Fibroblast of skin of scalp (primary cell): Measurements from ENCODE around the gene RAB12.
"Not testable (repeated sequence)": the region's sequence is repeated elsewhere in the genome, so short reads cannot be mapped to it uniquely, and the experiment has no call there.

Source experiments
- DNase-seq: peaks from one replicate; pipeline ENCODE4 v3.0.0-alpha.2; 2013

RAB12 gene

GRCh38 chr18:8611916-8612576 lies 2.8 kb downstream of the RAB12 start:
- no peak for DNase-seq

- DNase-seq, result no peak
Observed at GRCh38 chr18:8614875-8615274, 5.6 kb downstream of the RAB12 start.

GRCh38 chr18:8615397-8616027 lies 6.3 kb downstream of the RAB12 start:
- DNase-seq, result peak; percentile 95

- DNase-seq, result no peak
Observed at GRCh38 chr18:8616028-8616401, 6.8 kb downstream of the RAB12 start.

- no peak for DNase-seq
Observed at GRCh38 chr18:8617907-8618306, 8.7 kb downstream of the RAB12 start.

- no peak for DNase-seq
Observed at GRCh38 chr18:8619041-8619440, 9.8 kb downstream of the RAB12 start.

GRCh38 chr18:8619835-8620577 lies 10.8 kb downstream of the RAB12 start:
- no peak for DNase-seq

- no peak for DNase-seq
Observed at GRCh38 chr18:8620845-8621244, 11.6 kb downstream of the RAB12 start.

GRCh38 chr18:8622625-8623024 lies 13.4 kb downstream of the RAB12 start:
- not testable (repeated sequence) for DNase-seq

GRCh38 chr18:8623549-8624106 lies 14.4 kb downstream of the RAB12 start:
- no peak for DNase-seq

GRCh38 chr18:8625461-8626092 lies 16.3 kb downstream of the RAB12 start:
- DNase-seq, result no peak

- no peak for DNase-seq
Observed at GRCh38 chr18:8626414-8627106, 17.3 kb downstream of the RAB12 start.

GRCh38 chr18:8627107-8627472 lies 17.9 kb downstream of the RAB12 start:
- no peak for DNase-seq

GRCh38 chr18:8627540-8627939 lies 18.3 kb downstream of the RAB12 start:
- no peak for DNase-seq

GRCh38 chr18:8629602-8630001 lies 20.4 kb downstream of the RAB12 start:
- DNase-seq, result no peak

- DNase-seq, result no peak
Observed at GRCh38 chr18:8630546-8630945, 21.3 kb downstream of the RAB12 start.

- DNase-seq, result no peak
Observed at GRCh38 chr18:8631265-8631664, 22.0 kb downstream of the RAB12 start.

- DNase-seq, result no peak
Observed at GRCh38 chr18:8632386-8632785, 23.1 kb downstream of the RAB12 start.

GRCh38 chr18:8634508-8634907 lies 25.3 kb downstream of the RAB12 start:
- DNase-seq, result no peak

GRCh38 chr18:8635087-8635486 lies 25.9 kb downstream of the RAB12 start:
- peak; percentile 35 for DNase-seq

GRCh38 chr18:8639762-8640161 lies 30.5 kb downstream of the RAB12 start:
- DNase-seq, result no peak

- DNase-seq, result peak; percentile 37
Observed at GRCh38 chr18:8643326-8643878, 34.2 kb downstream of the RAB12 start.
